ENCODE measurements around the gene TBC1D5.

The TBC1D5 gene

GRCh38 chr3:17489139-17489538 lies 253.3 kb downstream of the TBC1D5 start:
- Histone ChIP-seq H4K20me1 (ENCODE audit: insufficient read depth, low read length, poor library complexity, severe bottlenecking) (no peaks in the 10 kb centered on the region), H3F3A (ENCODE audit: low read depth) (no peaks in the 10 kb centered on the region), H3K9me2 (replicated peaks; ENCODE audit: low read depth, low read length) (no peaks in the 10 kb centered on the region), H3K36me3 (ENCODE audit: insufficient read depth, low read length) (no peaks in the 10 kb centered on the region), H3K4me1 (ENCODE audit: insufficient read depth, low read length, poor library complexity, severe bottlenecking) (peaks cover 3% of the 10 kb centered on the region), H3K4me2 (ENCODE audit: low read depth, low read length, poor library complexity, severe bottlenecking) (no peak overlapping the region), H3K79me2 (ENCODE audit: insufficient read depth, low read length) (no peaks in the 10 kb centered on the region), H3K27me3 (ENCODE audit: insufficient read depth, low read length, poor library complexity, severe bottlenecking) (no peaks in the 10 kb centered on the region), H3K4me3 (ENCODE audit: low read length, poor library complexity, severe bottlenecking) (no peak overlapping the region), H3K9ac (ENCODE audit: low read depth, low read length, poor library complexity, severe bottlenecking) (no peak overlapping the region), H3K9me3 (ENCODE audit: insufficient read depth, low read depth, low read length) (peaks cover 18% of the 10 kb centered on the region), H2AFZ (ENCODE audit: low read length) (no peak overlapping the region)
- TF ChIP-seq, protein P1, sequence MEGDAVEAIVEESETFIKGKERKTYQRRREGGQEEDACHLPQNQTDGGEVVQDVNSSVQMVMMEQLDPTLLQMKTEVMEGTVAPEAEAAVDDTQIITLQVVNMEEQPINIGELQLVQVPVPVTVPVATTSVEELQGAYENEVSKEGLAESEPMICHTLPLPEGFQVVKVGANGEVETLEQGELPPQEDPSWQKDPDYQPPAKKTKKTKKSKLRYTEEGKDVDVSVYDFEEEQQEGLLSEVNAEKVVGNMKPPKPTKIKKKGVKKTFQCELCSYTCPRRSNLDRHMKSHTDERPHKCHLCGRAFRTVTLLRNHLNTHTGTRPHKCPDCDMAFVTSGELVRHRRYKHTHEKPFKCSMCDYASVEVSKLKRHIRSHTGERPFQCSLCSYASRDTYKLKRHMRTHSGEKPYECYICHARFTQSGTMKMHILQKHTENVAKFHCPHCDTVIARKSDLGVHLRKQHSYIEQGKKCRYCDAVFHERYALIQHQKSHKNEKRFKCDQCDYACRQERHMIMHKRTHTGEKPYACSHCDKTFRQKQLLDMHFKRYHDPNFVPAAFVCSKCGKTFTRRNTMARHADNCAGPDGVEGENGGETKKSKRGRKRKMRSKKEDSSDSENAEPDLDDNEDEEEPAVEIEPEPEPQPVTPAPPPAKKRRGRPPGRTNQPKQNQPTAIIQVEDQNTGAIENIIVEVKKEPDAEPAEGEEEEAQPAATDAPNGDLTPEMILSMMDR (conservative IDR thresholded peaks at IDR 0.05; ENCODE audit: low read length): no peak
- no peak for TF ChIP-seq EZH2phosphoT487 (IDR thresholded peaks at IDR 0.05; ENCODE audit: borderline replicate concordance)

DNA sequence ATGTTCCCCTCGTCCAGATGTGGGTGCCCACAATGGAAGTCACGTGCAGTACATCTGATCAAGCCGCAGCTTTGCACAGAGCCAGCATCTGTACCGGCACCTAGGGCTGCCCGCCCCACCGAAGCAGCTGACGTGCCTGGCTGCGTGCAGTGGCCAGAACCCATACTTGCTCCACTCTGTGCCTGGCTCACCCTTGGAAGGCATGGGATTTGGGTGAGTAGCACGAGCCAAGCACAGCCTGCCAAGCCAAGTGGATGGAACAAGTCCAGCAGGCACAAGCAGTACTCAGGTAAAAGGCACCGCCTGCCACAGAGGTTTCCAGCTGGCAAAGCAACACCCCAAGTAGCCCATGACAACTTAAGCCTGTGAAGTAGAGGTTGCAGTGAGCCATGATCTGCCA lies 261.3 kb downstream of the TBC1D5 start:
- H3K9ac ChIP-seq (ENCODE audit: low read depth, low read length, poor library complexity, severe bottlenecking): no peak overlapping the region
- H3K9me3 ChIP-seq (ENCODE audit: insufficient read depth, low read depth, low read length): peaks cover 13% of the 10 kb centered on the region; the same call in 1 of the 2 replicates
- no peaks in the 10 kb centered on the region for H3F3A ChIP-seq (ENCODE audit: low read depth)
- H3K27me3 ChIP-seq (ENCODE audit: insufficient read depth, low read length, poor library complexity, severe bottlenecking): no peaks in the 10 kb centered on the region
- no peaks in the 10 kb centered on the region for H3K9me2 ChIP-seq (replicated peaks; ENCODE audit: low read depth, low read length)
- no peaks in the 10 kb centered on the region for H4K20me1 ChIP-seq (ENCODE audit: insufficient read depth, low read length, poor library complexity, severe bottlenecking)
- no peaks in the 10 kb centered on the region for H3K79me2 ChIP-seq (ENCODE audit: insufficient read depth, low read length)
- H3K36me3 ChIP-seq (ENCODE audit: insufficient read depth, low read length): peaks cover 18% of the 10 kb centered on the region; the same call in 1 of the 2 replicates
- H2AFZ ChIP-seq (ENCODE audit: low read length): no peak overlapping the region
- no peak overlapping the region for H3K4me3 ChIP-seq (ENCODE audit: low read length, poor library complexity, severe bottlenecking)
- TF ChIP-seq, protein P1 (conservative IDR thresholded peaks at IDR 0.05; ENCODE audit: low read length): no peak
- TF ChIP-seq EZH2phosphoT487 (IDR thresholded peaks at IDR 0.05; ENCODE audit: borderline replicate concordance): no peak
- H3K4me1 ChIP-seq (ENCODE audit: insufficient read depth, low read length, poor library complexity, severe bottlenecking): no peaks in the 10 kb centered on the region
- H3K4me2 ChIP-seq (ENCODE audit: low read depth, low read length, poor library complexity, severe bottlenecking): no peak overlapping the region

DNA sequence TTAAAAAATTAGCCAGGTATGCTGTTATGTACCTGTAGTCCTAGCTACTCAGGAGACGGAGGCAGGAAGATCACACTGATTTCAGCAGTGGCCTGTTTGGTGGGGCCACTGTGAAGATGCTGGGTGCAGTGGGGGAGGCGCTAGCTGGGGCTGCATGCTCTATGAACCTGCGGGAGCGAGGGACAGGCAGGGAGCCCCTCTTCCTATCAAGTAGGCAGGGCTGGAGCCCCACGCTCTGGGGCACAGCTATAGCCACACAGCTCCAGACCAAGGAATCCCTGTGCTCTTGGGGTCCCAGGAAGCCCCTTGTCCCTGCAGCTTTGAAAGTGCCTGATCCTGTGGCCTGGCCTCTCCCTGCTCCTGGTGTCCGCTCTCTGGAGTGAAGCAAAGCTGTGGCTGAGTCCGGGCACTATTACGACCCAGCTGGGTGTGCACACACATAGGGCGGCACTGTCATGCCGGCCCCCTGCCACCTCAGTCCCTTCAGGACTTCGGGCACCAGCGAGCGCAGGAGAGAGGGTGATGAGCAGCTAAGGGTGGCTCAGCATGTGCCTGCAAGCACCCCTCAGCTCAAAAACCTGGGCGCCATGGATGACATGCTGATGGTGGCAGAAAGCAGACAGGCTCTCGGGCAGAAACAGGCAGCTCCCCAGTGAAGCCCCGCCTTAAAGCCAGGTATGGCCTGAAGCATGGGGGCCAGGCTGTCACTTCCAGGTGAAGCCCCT lies 262.6 kb downstream of the TBC1D5 start:
- no peaks in the 10 kb centered on the region for H3K4me1 ChIP-seq (ENCODE audit: insufficient read depth, low read length, poor library complexity, severe bottlenecking)
- peaks cover 13% of the 10 kb centered on the region; the same call in 1 of the 2 replicates for H3K9me3 ChIP-seq (ENCODE audit: insufficient read depth, low read depth, low read length)

More for the DNA sequence above, 262.6 kb downstream of the TBC1D5 start:
- no peaks in the 10 kb centered on the region for H4K20me1 ChIP-seq (ENCODE audit: insufficient read depth, low read length, poor library complexity, severe bottlenecking)
- H3K27me3 ChIP-seq (ENCODE audit: insufficient read depth, low read length, poor library complexity, severe bottlenecking): no peaks in the 10 kb centered on the region
- H3K4me2 ChIP-seq (ENCODE audit: low read depth, low read length, poor library complexity, severe bottlenecking): no peak overlapping the region
- peaks cover 18% of the 10 kb centered on the region; the same call in 1 of the 2 replicates for H3K36me3 ChIP-seq (ENCODE audit: insufficient read depth, low read length)
- H3K9ac ChIP-seq (ENCODE audit: low read depth, low read length, poor library complexity, severe bottlenecking): no peak overlapping the region
- no peak overlapping the region for H2AFZ ChIP-seq (ENCODE audit: low read length)
- TF ChIP-seq, protein P1 (conservative IDR thresholded peaks at IDR 0.05; ENCODE audit: low read length): no peak
- TF ChIP-seq EZH2phosphoT487 (IDR thresholded peaks at IDR 0.05; ENCODE audit: borderline replicate concordance): no peak
- no peaks in the 10 kb centered on the region for H3K79me2 ChIP-seq (ENCODE audit: insufficient read depth, low read length)
- H3F3A ChIP-seq (ENCODE audit: low read depth): no peaks in the 10 kb centered on the region
- no peak overlapping the region for H3K4me3 ChIP-seq (ENCODE audit: low read length, poor library complexity, severe bottlenecking)
- H3K9me2 ChIP-seq (replicated peaks; ENCODE audit: low read depth, low read length): no peaks in the 10 kb centered on the region

Measured in Loucy (cell line).